Measurements from ENCODE around the gene HNF4A. TPM values are rescaled to one million over a fixed set of nuclear protein-coding genes. Genes with fewer than 3 reads are reported as not detected.

The HNF4A gene
- total and polyA plus RNA-seq, 2 of the 13 experiments (the other 11 are each of a cell fraction or from before 2014, with no cell fraction given), result 80.9 to 169 TPM

DNA sequence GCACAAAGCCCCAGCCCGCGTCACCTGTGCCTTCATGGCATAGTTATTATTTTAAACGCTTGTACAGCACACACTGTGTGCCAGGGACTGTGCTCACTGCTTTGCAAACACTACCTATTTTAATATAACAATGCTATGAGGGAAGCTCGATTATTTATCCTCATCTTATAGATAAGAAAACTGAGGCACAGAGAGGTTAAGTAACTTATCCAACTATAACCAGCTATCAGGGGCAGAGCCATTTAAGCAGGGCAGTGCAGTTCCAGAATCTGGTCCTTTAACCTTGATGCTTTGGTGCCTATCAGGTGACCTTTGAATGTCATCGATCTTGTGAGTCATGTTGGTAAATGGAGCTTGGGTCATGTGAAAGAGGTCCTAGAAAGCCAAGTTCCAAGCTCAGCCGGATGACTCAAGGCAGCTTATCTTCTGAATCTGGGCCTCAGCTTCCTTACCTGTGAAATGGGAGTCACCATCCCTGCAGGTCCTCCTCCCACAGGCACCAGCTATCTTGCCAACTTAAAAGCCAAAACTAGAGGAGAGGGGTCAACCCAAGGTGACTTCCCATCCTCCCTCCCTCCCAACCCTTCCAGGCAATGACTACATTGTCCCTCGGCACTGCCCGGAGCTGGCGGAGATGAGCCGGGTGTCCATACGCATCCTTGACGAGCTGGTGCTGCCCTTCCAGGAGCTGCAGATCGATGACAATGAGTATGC, 63.8 kb downstream of the HNF4A start (continued):
- TF ChIP-seq, protein P1, sequence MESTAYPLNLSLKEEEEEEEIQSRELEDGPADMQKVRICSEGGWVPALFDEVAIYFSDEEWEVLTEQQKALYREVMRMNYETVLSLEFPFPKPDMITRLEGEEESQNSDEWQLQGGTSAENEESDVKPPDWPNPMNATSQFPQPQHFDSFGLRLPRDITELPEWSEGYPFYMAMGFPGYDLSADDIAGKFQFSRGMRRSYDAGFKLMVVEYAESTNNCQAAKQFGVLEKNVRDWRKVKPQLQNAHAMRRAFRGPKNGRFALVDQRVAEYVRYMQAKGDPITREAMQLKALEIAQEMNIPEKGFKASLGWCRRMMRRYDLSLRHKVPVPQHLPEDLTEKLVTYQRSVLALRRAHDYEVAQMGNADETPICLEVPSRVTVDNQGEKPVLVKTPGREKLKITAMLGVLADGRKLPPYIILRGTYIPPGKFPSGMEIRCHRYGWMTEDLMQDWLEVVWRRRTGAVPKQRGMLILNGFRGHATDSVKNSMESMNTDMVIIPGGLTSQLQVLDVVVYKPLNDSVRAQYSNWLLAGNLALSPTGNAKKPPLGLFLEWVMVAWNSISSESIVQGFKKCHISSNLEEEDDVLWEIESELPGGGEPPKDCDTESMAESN (CRISPR knock-in tag; conservative IDR thresholded peaks at IDR 0.05), result no peak; the same call in 1 of the 2 replicates
- TF ChIP-seq KLF15 (CRISPR knock-in tag; IDR thresholded peaks at IDR 0.05; ENCODE audit: borderline replicate concordance), result no peak
- TF ChIP-seq ZNF7 (CRISPR knock-in tag; IDR thresholded peaks at IDR 0.05), result no peak
- TF ChIP-seq ZNF33B (CRISPR knock-in tag; IDR thresholded peaks at IDR 0.05), result no peak; the same call in 1 of the 2 replicates
- TF ChIP-seq, protein P2, sequence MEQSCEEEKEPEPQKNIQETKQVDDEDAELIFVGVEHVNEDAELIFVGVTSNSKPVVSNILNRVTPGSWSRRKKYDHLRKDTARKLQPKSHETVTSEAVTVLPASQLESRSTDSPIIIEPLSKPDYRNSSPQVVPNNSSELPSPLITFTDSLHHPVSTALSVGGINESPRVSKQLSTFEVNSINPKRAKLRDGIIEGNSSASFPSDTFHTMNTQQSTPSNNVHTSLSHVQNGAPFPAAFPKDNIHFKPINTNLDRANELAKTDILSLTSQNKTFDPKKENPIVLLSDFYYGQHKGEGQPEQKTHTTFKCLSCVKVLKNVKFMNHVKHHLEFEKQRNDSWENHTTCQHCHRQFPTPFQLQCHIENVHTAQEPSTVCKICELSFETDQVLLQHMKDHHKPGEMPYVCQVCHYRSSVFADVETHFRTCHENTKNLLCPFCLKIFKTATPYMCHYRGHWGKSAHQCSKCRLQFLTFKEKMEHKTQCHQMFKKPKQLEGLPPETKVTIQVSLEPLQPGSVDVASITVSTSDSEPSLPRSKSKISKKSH (CRISPR knock-in tag; IDR thresholded peaks at IDR 0.05; ENCODE audit: borderline replicate concordance), result peak; percentile 49
- peak; percentile 28; the same call in 1 of the 2 replicates for TF ChIP-seq PAF1 (CRISPR knock-in tag; IDR thresholded peaks at IDR 0.05)
- TF ChIP-seq, protein P3, sequence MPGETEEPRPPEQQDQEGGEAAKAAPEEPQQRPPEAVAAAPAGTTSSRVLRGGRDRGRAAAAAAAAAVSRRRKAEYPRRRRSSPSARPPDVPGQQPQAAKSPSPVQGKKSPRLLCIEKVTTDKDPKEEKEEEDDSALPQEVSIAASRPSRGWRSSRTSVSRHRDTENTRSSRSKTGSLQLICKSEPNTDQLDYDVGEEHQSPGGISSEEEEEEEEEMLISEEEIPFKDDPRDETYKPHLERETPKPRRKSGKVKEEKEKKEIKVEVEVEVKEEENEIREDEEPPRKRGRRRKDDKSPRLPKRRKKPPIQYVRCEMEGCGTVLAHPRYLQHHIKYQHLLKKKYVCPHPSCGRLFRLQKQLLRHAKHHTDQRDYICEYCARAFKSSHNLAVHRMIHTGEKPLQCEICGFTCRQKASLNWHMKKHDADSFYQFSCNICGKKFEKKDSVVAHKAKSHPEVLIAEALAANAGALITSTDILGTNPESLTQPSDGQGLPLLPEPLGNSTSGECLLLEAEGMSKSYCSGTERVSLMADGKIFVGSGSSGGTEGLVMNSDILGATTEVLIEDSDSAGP (CRISPR knock-in tag; IDR thresholded peaks at IDR 0.05; ENCODE audit: borderline replicate concordance), result peak; percentile 36; the same call in 1 of the 2 replicates
- TF ChIP-seq CBX5 (CRISPR knock-in tag; IDR thresholded peaks at IDR 0.05; ENCODE audit: borderline replicate concordance), result peak; percentile 55; the same call in 1 of the 2 replicates
- TF ChIP-seq GLI4 (CRISPR knock-in tag; IDR thresholded peaks at IDR 0.05; ENCODE audit: borderline replicate concordance), result no peak
- peak; percentile 83 to 98 for TF ChIP-seq EP300 (IDR thresholded peaks at IDR 0.05; ENCODE audit: low read depth in 2 of 2, low read length in 2 of 2)
- TF ChIP-seq EP300 (CRISPR knock-in tag; IDR thresholded peaks at IDR 0.05; ENCODE audit: borderline replicate concordance), result peak; percentile 88
- peak; percentile 47 for TF ChIP-seq XRCC5 (optimal IDR thresholded peaks at IDR 0.05; ENCODE audit: low read length)
- no peak for TF ChIP-seq REXO4 (CRISPR knock-in tag; IDR thresholded peaks at IDR 0.05; ENCODE audit: borderline replicate concordance)
- no peak for TF ChIP-seq ZNF296 (CRISPR knock-in tag; conservative IDR thresholded peaks at IDR 0.05)
- TF ChIP-seq CEBPB (IDR thresholded peaks at IDR 0.05; ENCODE audit: borderline replicate concordance, low read depth, low read length), result peak; percentile 75; the same call in 1 of the 2 replicates
- TF ChIP-seq, protein P4, sequence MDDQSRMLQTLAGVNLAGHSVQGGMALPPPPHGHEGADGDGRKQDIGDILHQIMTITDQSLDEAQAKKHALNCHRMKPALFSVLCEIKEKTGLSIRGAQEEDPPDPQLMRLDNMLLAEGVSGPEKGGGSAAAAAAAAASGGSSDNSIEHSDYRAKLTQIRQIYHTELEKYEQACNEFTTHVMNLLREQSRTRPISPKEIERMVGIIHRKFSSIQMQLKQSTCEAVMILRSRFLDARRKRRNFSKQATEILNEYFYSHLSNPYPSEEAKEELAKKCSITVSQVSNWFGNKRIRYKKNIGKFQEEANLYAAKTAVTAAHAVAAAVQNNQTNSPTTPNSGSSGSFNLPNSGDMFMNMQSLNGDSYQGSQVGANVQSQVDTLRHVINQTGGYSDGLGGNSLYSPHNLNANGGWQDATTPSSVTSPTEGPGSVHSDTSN (CRISPR knock-in tag; IDR thresholded peaks at IDR 0.05; ENCODE audit: borderline replicate concordance), result no peak
- 0 out of 2 replicates have a peak, but pooled peaks have one; percentile 63 for TF ChIP-seq ZNF225 (CRISPR knock-in tag; IDR thresholded peaks at IDR 0.05)
- TF ChIP-seq NCOA5 (CRISPR knock-in tag; IDR thresholded peaks at IDR 0.05), result no peak
- no peak for TF ChIP-seq RBAK (CRISPR knock-in tag; IDR thresholded peaks at IDR 0.05)
- TF ChIP-seq, protein P5, sequence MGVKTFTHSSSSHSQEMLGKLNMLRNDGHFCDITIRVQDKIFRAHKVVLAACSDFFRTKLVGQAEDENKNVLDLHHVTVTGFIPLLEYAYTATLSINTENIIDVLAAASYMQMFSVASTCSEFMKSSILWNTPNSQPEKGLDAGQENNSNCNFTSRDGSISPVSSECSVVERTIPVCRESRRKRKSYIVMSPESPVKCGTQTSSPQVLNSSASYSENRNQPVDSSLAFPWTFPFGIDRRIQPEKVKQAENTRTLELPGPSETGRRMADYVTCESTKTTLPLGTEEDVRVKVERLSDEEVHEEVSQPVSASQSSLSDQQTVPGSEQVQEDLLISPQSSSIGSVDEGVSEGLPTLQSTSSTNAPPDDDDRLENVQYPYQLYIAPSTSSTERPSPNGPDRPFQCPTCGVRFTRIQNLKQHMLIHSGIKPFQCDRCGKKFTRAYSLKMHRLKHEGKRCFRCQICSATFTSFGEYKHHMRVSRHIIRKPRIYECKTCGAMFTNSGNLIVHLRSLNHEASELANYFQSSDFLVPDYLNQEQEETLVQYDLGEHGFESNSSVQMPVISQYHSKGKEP (CRISPR knock-in tag; IDR thresholded peaks at IDR 0.05), result no peak
